GM23338 (cell line): ENCODE results near the gene YBEY. TPM values are rescaled to one million over a fixed set of nuclear protein-coding genes. Genes with fewer than 3 reads are reported as not detected.
A peak's percentile ranks its signal among the peaks of the same experiment; 100 is the strongest.

Experiments
- ATAC-seq: fragments of 200-7000 bp; cut with Tn5 transposase; 3 replicates; pipeline ENCODE4 v1.9.1; 2020
- DNase-seq: peaks from one replicate; pipeline ENCODE4 v3.0.0-alpha.2; 2015; ENCODE audit warnings: low spot score
- H2AFZ ChIP-seq: fragments of 200-600 bp; sonication (generic); 2 replicates; pipeline ENCODE4 v1.8.0; 2016; ENCODE audit warnings: antibody characterized with exemption, mild to moderate bottlenecking, moderate library complexity
- H3F3A ChIP-seq: fragments of 200-600 bp; sonication (generic); replicated peaks from 2 replicates; pipeline ENCODE4 v1.8.0; 2017; ENCODE audit warnings: antibody characterized with exemption, mixed run types, low read depth
- H3K27ac ChIP-seq: fragments of 200-600 bp; sonication (generic); 2 replicates; pipeline ENCODE4 v1.6.1; 2016; ENCODE audit warnings: low read depth
- H3K27me3 ChIP-seq: fragments of 200-600 bp; sonication (generic); 2 replicates; pipeline ENCODE4 v1.8.0; 2016; ENCODE audit warnings: mild to moderate bottlenecking, mixed run types, moderate library complexity; ENCODE audit not compliant: insufficient read depth
- H3K36me3 ChIP-seq: fragments of 200-600 bp; sonication (generic); 2 replicates; pipeline ENCODE4 v1.8.0; 2016; ENCODE audit warnings: mild to moderate bottlenecking; ENCODE audit not compliant: insufficient read depth
- H3K4me1 ChIP-seq: fragments of 200-600 bp; sonication (generic); 2 replicates; pipeline ENCODE4 v1.8.0; 2016; ENCODE audit warnings: mild to moderate bottlenecking, moderate library complexity; ENCODE audit not compliant: insufficient read depth
- H3K4me2 ChIP-seq: fragments of 200-600 bp; sonication (generic); 2 replicates; pipeline ENCODE4 v1.7.1; 2017; ENCODE audit warnings: mixed run types
- H3K4me3 ChIP-seq: fragments of 200-600 bp; sonication (generic); 2 replicates; pipeline ENCODE4 v1.6.1; 2016; ENCODE audit warnings: mixed run types
- H3K79me2 ChIP-seq: fragments of 200-600 bp; sonication (generic); replicated peaks from 2 replicates; pipeline ENCODE4 v1.8.0; 2017; ENCODE audit warnings: mild to moderate bottlenecking; ENCODE audit not compliant: insufficient read depth
- H3K9me2 ChIP-seq: fragments of 200-600 bp; sonication (generic); 2 replicates; pipeline ENCODE4 v1.8.0; 2017; ENCODE audit not compliant: insufficient read depth
- H4K20me1 ChIP-seq: fragments of 200-600 bp; sonication (generic); replicated peaks from 2 replicates; pipeline ENCODE4 v1.8.0; 2017; ENCODE audit warnings: mild to moderate bottlenecking; ENCODE audit not compliant: insufficient read depth
- H3K27ac Mint-ChIP-seq: 2 replicates; pipeline ENCODE4 v1.8.0; 2020; ENCODE audit warnings: inconsistent platforms, mild to moderate bottlenecking, moderate library complexity, mixed read lengths
- H3K27me3 Mint-ChIP-seq: 3 replicates; pipeline ENCODE4 v1.8.0; 2022; ENCODE audit warnings: low read depth, mild to moderate bottlenecking, moderate library complexity, mixed read lengths, inconsistent platforms; ENCODE audit not compliant: insufficient read depth, poor library complexity
- H3K36me3 Mint-ChIP-seq: 3 replicates; pipeline ENCODE4 v1.8.0; 2021; ENCODE audit warnings: low read depth, mild to moderate bottlenecking, inconsistent platforms, moderate library complexity, mixed read lengths
- H3K4me1 Mint-ChIP-seq: 3 replicates; pipeline ENCODE4 v1.8.0; 2020; ENCODE audit warnings: mild to moderate bottlenecking, inconsistent platforms, mixed read lengths
- H3K4me3 Mint-ChIP-seq: 3 replicates; pipeline ENCODE4 v1.8.0; 2021; ENCODE audit warnings: moderate library complexity, mild to moderate bottlenecking, inconsistent platforms, mixed read lengths
- H3K9me3 Mint-ChIP-seq: 3 replicates; pipeline ENCODE4 v1.8.0; 2020; ENCODE audit warnings: moderate library complexity, mild to moderate bottlenecking, inconsistent platforms, mixed read lengths
- EZH2 ChIP-seq: fragments of 200-600 bp; sonication (generic); IDR thresholded peaks from one replicate; pipeline ENCODE4 v1.8.0; 2017; ENCODE audit warnings: antibody characterized with exemption, mild to moderate bottlenecking, low read depth; ENCODE audit not compliant: unreplicated experiment
- JUNB ChIP-seq: IDR thresholded peaks from one replicate; pipeline ENCODE4 v1.6.1; 2016; ENCODE audit warnings: antibody characterized with exemption; ENCODE audit not compliant: unreplicated experiment
- POLR2AphosphoS5 ChIP-seq: IDR thresholded peaks from 2 replicates; pipeline ENCODE4 v1.6.1; 2016; ENCODE audit warnings: antibody characterized with exemption, low read depth
- polyA plus RNA-seq: library from polyadenylated mRNA; unstranded; fragments of >200 nt; fragmentation: Nextera tagmentation; extraction: Ambion mirVana; gene quantifications from 2 replicates; pipeline ENCODE4 v1.2.1, GENCODE V29; 2016
- total RNA-seq: library from RNA; depleted of rRNA; stranded (reverse); fragments of >200 nt; shearing (Covaris generic); gene quantifications from 2 replicates; pipeline ENCODE4 v1.2.3, GENCODE V29; 2014
- TF ChIP-seq, protein P1 (sequence below): IDR thresholded peaks from 2 replicates; pipeline ENCODE4 v1.6.1; 2016; ENCODE audit warnings: antibody characterized with exemption
- TF ChIP-seq, protein P2 (sequence below): IDR thresholded peaks from one replicate; pipeline ENCODE4 v1.6.1; 2018; ENCODE audit warnings: antibody characterized with exemption; ENCODE audit not compliant: unreplicated experiment

YBEY gene
- total and polyA plus RNA-seq, 2 experiments from 2014 or later = 28.1 to 31.8 TPM

DNA sequence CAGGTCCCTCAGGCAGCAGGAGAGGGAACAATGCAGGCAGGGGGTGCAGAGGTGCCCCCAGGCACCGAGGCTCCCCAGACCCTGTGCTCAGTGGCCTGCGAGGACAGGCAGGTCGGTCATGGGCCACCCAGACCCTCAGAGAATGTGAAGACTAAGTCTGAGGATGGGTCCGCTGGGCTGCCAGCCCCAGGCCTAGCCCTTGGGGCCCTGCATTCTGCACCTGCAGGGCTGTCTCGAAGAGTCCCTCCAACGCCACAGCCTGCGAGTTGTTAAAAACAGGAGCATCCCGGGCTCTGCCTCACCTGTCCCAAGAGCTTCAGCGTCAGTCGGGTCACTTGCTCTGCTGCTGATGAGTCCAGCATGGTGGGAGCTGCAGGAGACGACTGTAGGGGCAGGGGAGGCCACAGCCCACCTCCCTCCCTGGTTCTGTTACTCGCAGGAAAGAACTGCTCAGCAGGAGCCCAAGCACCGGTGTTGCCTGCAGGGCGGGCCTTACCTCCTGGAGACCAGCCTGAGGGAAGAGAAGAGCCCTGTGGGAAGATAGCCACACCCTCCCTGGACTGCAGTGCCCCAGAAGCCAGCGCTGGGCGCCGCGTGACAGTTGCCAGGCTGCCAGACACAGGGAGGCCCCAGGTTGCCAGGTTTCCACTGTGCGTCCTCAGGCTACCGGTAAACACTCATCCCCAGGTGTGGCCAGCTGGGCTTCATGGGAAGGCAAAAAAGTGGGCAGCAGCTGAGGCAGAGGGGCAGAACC is 31.7 kb downstream of the YBEY start:
- ATAC-seq = peak; percentile 72

DNA sequence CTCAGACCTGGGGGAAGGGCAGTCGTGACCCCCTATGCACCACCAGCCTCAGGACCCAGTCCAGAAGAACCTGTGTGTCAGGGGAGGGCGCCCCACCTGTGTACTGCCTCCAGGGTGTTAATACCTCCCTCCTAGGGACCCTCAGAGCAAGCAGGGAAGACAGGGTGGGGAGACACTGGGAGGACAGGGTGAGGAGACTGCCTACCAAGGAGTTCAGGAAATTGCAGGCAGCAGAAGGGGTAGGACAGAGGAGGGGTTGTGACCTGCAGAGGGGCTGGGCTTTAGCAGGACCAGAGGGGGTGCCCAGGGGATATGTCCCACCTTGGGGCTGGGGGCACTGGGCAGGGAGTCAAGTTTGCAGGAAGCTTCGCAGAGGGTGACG is 32.3 kb downstream of the YBEY start:
- no peak for TF ChIP-seq EZH2
- no peak for TF ChIP-seq POLR2AphosphoS5
- no peak for TF ChIP-seq JUNB
- no peak for ATAC-seq
- Histone ChIP-seq H2AFZ (no peak overlapping the region), H3K27ac (no peak overlapping the region), H3F3A (peaks cover 15% of the 10 kb centered on the region), H3K36me3 (no peaks in the 10 kb centered on the region), H4K20me1 (peaks cover 25% of the 10 kb centered on the region), H3K4me1 (peaks cover 25% of the 10 kb centered on the region), H3K27me3 (no peaks in the 10 kb centered on the region), H3K4me2 (peak overlapping the region; percentile 48; the same call in 1 of the 2 replicates), H3K9me2 (no peaks in the 10 kb centered on the region), H3K4me3 (0 out of 2 replicates have a peak overlapping the region, but pooled peaks have one; percentile 23), H3K79me2 (peaks cover 29% of the 10 kb centered on the region)
- Mint-ChIP-seq H3K9me3 (0 out of 3 replicates have a peak, but pooled peaks cover 4% of the 10 kb centered on the region), H3K27ac (no peak overlapping the region), H3K4me1 (peaks cover 30% of the 10 kb centered on the region), H3K4me3 (no peak overlapping the region), H3K36me3 (peaks cover 40% of the 10 kb centered on the region), H3K27me3 (peaks cover 16% of the 10 kb centered on the region)
- DNase-seq = no peak

More for the DNA sequence above, 31.7 kb downstream of the YBEY start:
- H3K4me1 Mint-ChIP-seq = peaks cover 30% of the 10 kb centered on the region
- peak; percentile 18 for TF ChIP-seq POLR2AphosphoS5
- TF ChIP-seq, protein P1, sequence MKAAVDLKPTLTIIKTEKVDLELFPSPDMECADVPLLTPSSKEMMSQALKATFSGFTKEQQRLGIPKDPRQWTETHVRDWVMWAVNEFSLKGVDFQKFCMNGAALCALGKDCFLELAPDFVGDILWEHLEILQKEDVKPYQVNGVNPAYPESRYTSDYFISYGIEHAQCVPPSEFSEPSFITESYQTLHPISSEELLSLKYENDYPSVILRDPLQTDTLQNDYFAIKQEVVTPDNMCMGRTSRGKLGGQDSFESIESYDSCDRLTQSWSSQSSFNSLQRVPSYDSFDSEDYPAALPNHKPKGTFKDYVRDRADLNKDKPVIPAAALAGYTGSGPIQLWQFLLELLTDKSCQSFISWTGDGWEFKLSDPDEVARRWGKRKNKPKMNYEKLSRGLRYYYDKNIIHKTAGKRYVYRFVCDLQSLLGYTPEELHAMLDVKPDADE = no peak
- Histone ChIP-seq H3K27ac (no peak overlapping the region), H2AFZ (no peak overlapping the region), H4K20me1 (peaks cover 25% of the 10 kb centered on the region), H3F3A (peaks cover 17% of the 10 kb centered on the region), H3K36me3 (no peaks in the 10 kb centered on the region), H3K9me2 (no peaks in the 10 kb centered on the region), H3K4me2 (peak overlapping the region; percentile 48; the same call in 1 of the 2 replicates), H3K4me1 (peaks cover 25% of the 10 kb centered on the region), H3K79me2 (peaks cover 23% of the 10 kb centered on the region), H3K4me3 (0 out of 2 replicates have a peak overlapping the region, but pooled peaks have one; percentile 23), H3K27me3 (no peaks in the 10 kb centered on the region)
- H3K4me3 Mint-ChIP-seq = no peak overlapping the region
- H3K9me3 Mint-ChIP-seq = no peaks in the 10 kb centered on the region
- peaks cover 40% of the 10 kb centered on the region for H3K36me3 Mint-ChIP-seq
- H3K27me3 Mint-ChIP-seq = peaks cover 13% of the 10 kb centered on the region
- no peak overlapping the region for H3K27ac Mint-ChIP-seq
- peak; percentile 54 for DNase-seq

DNA sequence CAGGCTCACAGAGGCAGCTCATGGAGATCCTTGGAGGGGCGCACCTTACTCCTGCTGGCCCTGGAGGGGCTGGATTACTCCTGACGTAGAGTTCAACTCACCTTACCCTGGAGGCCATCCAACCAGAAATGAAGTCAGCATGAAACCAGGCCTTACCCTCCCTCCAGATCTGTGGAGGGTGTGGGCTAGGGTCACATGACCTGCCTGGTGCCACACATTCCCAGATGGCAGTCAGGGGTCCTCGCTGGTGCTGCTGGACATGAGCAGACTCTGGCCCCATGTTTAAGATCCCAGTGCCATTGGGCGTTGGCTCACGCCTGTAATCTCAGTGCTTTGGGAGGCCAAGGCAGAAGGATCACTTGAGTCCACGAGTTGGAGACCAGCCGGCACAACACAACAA is 33.0 kb downstream of the YBEY start:
- H3K27ac ChIP-seq = no peak overlapping the region
- no peak overlapping the region; the same call in 2 of the 3 replicates for H3K4me3 Mint-ChIP-seq
- H3K79me2 ChIP-seq = peaks cover 29% of the 10 kb centered on the region
- no peak overlapping the region for H3K4me3 ChIP-seq
- ATAC-seq = no peak
- H3K27me3 ChIP-seq = no peaks in the 10 kb centered on the region
- H4K20me1 ChIP-seq = peaks cover 25% of the 10 kb centered on the region
- H3K4me1 ChIP-seq = peaks cover 25% of the 10 kb centered on the region
- H3K9me3 Mint-ChIP-seq = 0 out of 3 replicates have a peak, but pooled peaks cover 4% of the 10 kb centered on the region
- H3K4me1 Mint-ChIP-seq = peaks cover 30% of the 10 kb centered on the region
- no peak overlapping the region for H3K27ac Mint-ChIP-seq
- no peak overlapping the region for H3K4me2 ChIP-seq
- no peak overlapping the region for H2AFZ ChIP-seq
- H3K27me3 Mint-ChIP-seq = peaks cover 16% of the 10 kb centered on the region
- H3K9me2 ChIP-seq = no peaks in the 10 kb centered on the region
- DNase-seq = no peak
- peaks cover 15% of the 10 kb centered on the region for H3F3A ChIP-seq
- peaks cover 34% of the 10 kb centered on the region for H3K36me3 Mint-ChIP-seq
- no peaks in the 10 kb centered on the region for H3K36me3 ChIP-seq
- TF ChIP-seq, protein P1 = no peak
- TF ChIP-seq EZH2 = no peak
- TF ChIP-seq, protein P2, sequence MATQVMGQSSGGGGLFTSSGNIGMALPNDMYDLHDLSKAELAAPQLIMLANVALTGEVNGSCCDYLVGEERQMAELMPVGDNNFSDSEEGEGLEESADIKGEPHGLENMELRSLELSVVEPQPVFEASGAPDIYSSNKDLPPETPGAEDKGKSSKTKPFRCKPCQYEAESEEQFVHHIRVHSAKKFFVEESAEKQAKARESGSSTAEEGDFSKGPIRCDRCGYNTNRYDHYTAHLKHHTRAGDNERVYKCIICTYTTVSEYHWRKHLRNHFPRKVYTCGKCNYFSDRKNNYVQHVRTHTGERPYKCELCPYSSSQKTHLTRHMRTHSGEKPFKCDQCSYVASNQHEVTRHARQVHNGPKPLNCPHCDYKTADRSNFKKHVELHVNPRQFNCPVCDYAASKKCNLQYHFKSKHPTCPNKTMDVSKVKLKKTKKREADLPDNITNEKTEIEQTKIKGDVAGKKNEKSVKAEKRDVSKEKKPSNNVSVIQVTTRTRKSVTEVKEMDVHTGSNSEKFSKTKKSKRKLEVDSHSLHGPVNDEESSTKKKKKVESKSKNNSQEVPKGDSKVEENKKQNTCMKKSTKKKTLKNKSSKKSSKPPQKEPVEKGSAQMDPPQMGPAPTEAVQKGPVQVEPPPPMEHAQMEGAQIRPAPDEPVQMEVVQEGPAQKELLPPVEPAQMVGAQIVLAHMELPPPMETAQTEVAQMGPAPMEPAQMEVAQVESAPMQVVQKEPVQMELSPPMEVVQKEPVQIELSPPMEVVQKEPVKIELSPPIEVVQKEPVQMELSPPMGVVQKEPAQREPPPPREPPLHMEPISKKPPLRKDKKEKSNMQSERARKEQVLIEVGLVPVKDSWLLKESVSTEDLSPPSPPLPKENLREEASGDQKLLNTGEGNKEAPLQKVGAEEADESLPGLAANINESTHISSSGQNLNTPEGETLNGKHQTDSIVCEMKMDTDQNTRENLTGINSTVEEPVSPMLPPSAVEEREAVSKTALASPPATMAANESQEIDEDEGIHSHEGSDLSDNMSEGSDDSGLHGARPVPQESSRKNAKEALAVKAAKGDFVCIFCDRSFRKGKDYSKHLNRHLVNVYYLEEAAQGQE = no peak
